ENCODE data around the gene KDM6A. TPM values are rescaled to one million over a fixed set of nuclear protein-coding genes. Genes with fewer than 3 reads are reported as not detected.
A peak's percentile ranks its signal among the peaks of the same experiment; 100 is the strongest.

The KDM6A gene
- total and polyA plus RNA-seq, 2 of the 13 experiments (the other 11 are each of a cell fraction or from before 2014, with no cell fraction given) = 16.7 to 18.2 TPM

DNA sequence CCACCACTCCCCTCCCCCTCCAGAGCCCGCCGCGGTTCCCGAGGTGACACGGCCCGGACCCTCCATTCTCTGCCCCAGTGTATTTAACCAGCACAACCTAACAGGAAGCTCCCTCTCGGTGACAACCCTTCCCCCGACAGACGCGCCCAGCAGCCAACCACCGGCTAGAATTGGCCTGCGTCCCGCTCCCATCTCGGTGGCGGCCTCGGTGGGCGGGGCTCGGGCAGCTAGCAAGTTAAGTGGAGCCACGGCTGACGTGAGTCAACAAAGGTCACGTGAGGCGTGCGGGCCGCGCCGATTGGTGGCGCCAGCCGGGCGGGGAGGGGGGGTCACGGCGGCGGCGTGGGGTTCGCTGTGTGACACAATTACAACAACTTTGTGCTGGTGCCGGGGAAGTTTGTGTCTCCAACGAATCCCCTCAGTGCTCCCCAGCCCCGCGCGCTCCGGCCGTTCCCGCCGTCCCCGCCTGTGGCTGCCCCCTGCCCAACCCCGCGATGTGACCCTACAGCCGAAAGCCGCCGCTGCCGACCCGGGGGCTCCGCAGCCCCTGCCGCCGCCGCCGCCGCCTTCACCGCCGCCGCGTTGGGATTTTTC, at the start of gene KDM6A (continued):
- TF ChIP-seq, protein P1, sequence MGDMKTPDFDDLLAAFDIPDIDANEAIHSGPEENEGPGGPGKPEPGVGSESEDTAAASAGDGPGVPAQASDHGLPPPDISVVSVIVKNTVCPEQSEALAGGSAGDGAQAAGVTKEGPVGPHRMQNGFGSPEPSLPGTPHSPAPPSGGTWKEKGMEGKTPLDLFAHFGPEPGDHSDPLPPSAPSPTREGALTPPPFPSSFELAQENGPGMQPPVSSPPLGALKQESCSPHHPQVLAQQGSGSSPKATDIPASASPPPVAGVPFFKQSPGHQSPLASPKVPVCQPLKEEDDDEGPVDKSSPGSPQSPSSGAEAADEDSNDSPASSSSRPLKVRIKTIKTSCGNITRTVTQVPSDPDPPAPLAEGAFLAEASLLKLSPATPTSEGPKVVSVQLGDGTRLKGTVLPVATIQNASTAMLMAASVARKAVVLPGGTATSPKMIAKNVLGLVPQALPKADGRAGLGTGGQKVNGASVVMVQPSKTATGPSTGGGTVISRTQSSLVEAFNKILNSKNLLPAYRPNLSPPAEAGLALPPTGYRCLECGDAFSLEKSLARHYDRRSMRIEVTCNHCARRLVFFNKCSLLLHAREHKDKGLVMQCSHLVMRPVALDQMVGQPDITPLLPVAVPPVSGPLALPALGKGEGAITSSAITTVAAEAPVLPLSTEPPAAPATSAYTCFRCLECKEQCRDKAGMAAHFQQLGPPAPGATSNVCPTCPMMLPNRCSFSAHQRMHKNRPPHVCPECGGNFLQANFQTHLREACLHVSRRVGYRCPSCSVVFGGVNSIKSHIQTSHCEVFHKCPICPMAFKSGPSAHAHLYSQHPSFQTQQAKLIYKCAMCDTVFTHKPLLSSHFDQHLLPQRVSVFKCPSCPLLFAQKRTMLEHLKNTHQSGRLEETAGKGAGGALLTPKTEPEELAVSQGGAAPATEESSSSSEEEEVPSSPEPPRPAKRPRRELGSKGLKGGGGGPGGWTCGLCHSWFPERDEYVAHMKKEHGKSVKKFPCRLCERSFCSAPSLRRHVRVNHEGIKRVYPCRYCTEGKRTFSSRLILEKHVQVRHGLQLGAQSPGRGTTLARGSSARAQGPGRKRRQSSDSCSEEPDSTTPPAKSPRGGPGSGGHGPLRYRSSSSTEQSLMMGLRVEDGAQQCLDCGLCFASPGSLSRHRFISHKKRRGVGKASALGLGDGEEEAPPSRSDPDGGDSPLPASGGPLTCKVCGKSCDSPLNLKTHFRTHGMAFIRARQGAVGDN (CRISPR knock-in tag; IDR thresholded peaks at IDR 0.05) = peak; percentile 39; the same call in 1 of the 2 replicates
- no peak for TF ChIP-seq EZH2 (conservative IDR thresholded peaks at IDR 0.05; ENCODE audit: low read depth, low read length)
- TF ChIP-seq ARNTL (CRISPR knock-in tag; IDR thresholded peaks at IDR 0.05) = no peak
- 0 out of 2 replicates have a peak, but pooled peaks have one; percentile 24 for TF ChIP-seq TBX2 (CRISPR knock-in tag; IDR thresholded peaks at IDR 0.05; ENCODE audit: borderline replicate concordance)
- TF ChIP-seq ZNF382 (CRISPR knock-in tag; IDR thresholded peaks at IDR 0.05; ENCODE audit: borderline replicate concordance) = no peak
- TF ChIP-seq FOSL2 (CRISPR knock-in tag; IDR thresholded peaks at IDR 0.05) = 0 out of 2 replicates have a peak, but pooled peaks have one; percentile 27
- TF ChIP-seq RARG (CRISPR knock-in tag; IDR thresholded peaks at IDR 0.05; ENCODE audit: low read depth) = no peak
- TF ChIP-seq, protein P2, sequence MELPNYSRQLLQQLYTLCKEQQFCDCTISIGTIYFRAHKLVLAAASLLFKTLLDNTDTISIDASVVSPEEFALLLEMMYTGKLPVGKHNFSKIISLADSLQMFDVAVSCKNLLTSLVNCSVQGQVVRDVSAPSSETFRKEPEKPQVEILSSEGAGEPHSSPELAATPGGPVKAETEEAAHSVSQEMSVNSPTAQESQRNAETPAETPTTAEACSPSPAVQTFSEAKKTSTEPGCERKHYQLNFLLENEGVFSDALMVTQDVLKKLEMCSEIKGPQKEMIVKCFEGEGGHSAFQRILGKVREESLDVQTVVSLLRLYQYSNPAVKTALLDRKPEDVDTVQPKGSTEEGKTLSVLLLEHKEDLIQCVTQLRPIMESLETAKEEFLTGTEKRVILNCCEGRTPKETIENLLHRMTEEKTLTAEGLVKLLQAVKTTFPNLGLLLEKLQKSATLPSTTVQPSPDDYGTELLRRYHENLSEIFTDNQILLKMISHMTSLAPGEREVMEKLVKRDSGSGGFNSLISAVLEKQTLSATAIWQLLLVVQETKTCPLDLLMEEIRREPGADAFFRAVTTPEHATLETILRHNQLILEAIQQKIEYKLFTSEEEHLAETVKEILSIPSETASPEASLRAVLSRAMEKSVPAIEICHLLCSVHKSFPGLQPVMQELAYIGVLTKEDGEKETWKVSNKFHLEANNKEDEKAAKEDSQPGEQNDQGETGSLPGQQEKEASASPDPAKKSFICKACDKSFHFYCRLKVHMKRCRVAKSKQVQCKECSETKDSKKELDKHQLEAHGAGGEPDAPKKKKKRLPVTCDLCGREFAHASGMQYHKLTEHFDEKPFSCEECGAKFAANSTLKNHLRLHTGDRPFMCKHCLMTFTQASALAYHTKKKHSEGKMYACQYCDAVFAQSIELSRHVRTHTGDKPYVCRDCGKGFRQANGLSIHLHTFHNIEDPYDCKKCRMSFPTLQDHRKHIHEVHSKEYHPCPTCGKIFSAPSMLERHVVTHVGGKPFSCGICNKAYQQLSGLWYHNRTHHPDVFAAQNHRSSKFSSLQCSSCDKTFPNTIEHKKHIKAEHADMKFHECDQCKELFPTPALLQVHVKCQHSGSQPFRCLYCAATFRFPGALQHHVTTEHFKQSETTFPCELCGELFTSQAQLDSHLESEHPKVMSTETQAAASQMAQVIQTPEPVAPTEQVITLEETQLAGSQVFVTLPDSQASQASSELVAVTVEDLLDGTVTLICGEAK (IDR thresholded peaks at IDR 0.05) = no peak
- TF ChIP-seq, protein P2 (CRISPR knock-in tag; IDR thresholded peaks at IDR 0.05) = no peak; the same call in 1 of the 2 replicates
- TF ChIP-seq, protein P3, sequence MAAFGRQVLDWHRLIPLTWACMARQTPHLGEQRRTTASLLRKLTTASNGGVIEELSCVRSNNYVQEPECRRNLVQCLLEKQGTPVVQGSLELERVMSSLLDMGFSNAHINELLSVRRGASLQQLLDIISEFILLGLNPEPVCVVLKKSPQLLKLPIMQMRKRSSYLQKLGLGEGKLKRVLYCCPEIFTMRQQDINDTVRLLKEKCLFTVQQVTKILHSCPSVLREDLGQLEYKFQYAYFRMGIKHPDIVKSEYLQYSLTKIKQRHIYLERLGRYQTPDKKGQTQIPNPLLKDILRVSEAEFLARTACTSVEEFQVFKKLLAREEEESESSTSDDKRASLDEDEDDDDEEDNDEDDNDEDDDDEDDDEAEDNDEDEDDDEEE (CRISPR knock-in tag; IDR thresholded peaks at IDR 0.05) = no peak
- TF ChIP-seq ZBTB38 (CRISPR knock-in tag; IDR thresholded peaks at IDR 0.05) = no peak
